HepG2 (cell line): Measurements from ENCODE around the gene FMC1. TPM values are rescaled to one million over a fixed set of nuclear protein-coding genes. Genes with fewer than 3 reads are reported as not detected.
A peak's percentile ranks its signal among the peaks of the same experiment; 100 is the strongest.

ENCODE experiments used
- NR1H2 ChIP-seq: sonication (generic); formaldehyde crosslinking; IDR thresholded peaks from 2 replicates; pipeline ENCODE4 v1.8.1; 2022; ENCODE audit warnings: low read depth, missing genetic modification reagents, borderline replicate concordance
- SIN3B ChIP-seq: fragments of 150-350 bp; IDR thresholded peaks from 2 replicates; pipeline ENCODE4 v1.6.1; 2014; ENCODE audit warnings: low read length
- STAT5B ChIP-seq: sonication (generic); formaldehyde crosslinking; IDR thresholded peaks from 2 replicates; pipeline ENCODE4 v1.4.0; 2020; ENCODE audit warnings: missing genetic modification reagents
- ZNF432 ChIP-seq: sonication (generic); formaldehyde crosslinking; IDR thresholded peaks from 2 replicates; pipeline ENCODE4 v1.5.0; 2020; ENCODE audit warnings: missing genetic modification reagents, mild to moderate bottlenecking, borderline replicate concordance
- polyA plus RNA-seq, 8 experiments: library from polyadenylated mRNA; depleted of rRNA in 3 of 8; stranded (reverse) in 7 of 8; unstranded in 1 of 8; fragments of >200 nt; fragmentation: Illumina TruSeq in 4 of 8; extraction: Trizol in 4 of 8; gene quantifications; 2 replicates each; pipeline versions ENCODE4 v1.2.1 to v1.2.3, GENCODE V29; 2011 to 2016; ENCODE audit warnings: low read depth in 4 of 8, missing spikeins in 1 of 8, mixed read lengths in 1 of 8; ENCODE audit not compliant: insufficient read depth in 1 of 8
- total RNA-seq, 5 experiments: library from RNA; depleted of rRNA; stranded (reverse); fragments of >200 nt; fragmentation: Illumina TruSeq; extraction: Trizol; gene quantifications; 2 replicates each; pipeline ENCODE4 v1.2.3, GENCODE V29; 2016; ENCODE audit warnings: low read depth in 1 of 5
- TF ChIP-seq, protein P1 (sequence below): sonication (generic); formaldehyde crosslinking; IDR thresholded peaks from 2 replicates; pipeline ENCODE4 v1.4.0; 2020; ENCODE audit warnings: missing genetic modification reagents, mild to moderate bottlenecking, borderline replicate concordance
- TF ChIP-seq, protein P2 (sequence below): sonication (generic); formaldehyde crosslinking; IDR thresholded peaks from 2 replicates; pipeline ENCODE4 v1.4.0; 2020; ENCODE audit warnings: missing genetic modification reagents
- TF ChIP-seq, protein P3 (sequence below): sonication (generic); formaldehyde crosslinking; IDR thresholded peaks from 2 replicates; pipeline ENCODE4; 2020; ENCODE audit warnings: missing genetic modification reagents, mild to moderate bottlenecking, borderline replicate concordance
- TF ChIP-seq, protein P4 (sequence below): IDR thresholded peaks from 2 replicates; pipeline ENCODE4 v1.6.1; 2012; ENCODE audit warnings: low read depth, low read length, improper control_type of control experiment
- TF ChIP-seq, protein P5 (sequence below): sonication (generic); formaldehyde crosslinking; IDR thresholded peaks from 2 replicates; pipeline ENCODE4 v1.4.0; 2020; ENCODE audit warnings: mild to moderate bottlenecking, missing genetic modification reagents

FMC1 gene
- total and polyA plus RNA-seq, 2 of the 13 experiments (the other 11 are each of a cell fraction or from before 2014, with no cell fraction given) = 39.2 to 50.7 TPM

DNA sequence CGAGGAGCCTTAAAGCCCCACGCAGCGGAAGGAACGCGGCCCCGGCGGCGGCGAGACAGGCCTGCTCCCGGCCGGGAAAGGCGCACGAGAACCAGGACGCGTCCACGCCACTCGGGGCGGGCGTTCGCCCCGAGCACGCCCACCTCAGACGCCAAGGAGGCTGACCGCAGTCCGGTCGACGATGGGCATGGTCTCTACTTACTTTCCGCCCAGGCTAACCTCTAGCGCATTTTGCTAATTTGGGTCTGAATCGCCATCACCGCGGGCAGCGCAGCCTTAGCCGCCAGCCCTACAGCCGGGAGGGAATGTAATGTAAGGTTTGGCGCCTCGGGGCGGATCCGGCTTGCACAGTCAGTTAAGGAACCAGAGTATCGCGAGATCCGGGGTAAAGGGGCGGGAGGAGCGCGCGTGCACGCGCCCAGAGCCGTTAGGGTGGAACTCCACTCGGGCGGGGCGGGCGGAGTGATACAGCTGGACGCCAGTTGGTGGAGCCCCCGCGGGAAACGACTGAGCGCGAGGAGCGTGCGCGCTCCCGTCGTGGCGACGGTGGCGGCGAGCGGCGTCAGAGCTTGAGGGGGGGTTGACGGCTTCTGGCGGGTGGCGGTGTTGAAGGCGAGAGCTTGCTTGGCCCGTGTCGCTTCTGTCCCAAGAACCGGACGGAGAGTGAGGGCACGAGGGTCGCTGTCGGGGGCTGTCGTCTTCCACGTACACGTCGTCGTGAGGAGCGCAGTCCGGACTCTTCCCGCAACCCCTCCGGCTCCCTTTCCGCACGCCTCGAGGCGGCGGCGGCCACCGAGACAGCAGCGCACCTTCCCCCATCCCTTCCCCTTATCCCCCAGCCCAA is 18.5 kb downstream of the FMC1 start, which contains the start of gene LUC7L2 (continued):
- TF ChIP-seq, protein P1, sequence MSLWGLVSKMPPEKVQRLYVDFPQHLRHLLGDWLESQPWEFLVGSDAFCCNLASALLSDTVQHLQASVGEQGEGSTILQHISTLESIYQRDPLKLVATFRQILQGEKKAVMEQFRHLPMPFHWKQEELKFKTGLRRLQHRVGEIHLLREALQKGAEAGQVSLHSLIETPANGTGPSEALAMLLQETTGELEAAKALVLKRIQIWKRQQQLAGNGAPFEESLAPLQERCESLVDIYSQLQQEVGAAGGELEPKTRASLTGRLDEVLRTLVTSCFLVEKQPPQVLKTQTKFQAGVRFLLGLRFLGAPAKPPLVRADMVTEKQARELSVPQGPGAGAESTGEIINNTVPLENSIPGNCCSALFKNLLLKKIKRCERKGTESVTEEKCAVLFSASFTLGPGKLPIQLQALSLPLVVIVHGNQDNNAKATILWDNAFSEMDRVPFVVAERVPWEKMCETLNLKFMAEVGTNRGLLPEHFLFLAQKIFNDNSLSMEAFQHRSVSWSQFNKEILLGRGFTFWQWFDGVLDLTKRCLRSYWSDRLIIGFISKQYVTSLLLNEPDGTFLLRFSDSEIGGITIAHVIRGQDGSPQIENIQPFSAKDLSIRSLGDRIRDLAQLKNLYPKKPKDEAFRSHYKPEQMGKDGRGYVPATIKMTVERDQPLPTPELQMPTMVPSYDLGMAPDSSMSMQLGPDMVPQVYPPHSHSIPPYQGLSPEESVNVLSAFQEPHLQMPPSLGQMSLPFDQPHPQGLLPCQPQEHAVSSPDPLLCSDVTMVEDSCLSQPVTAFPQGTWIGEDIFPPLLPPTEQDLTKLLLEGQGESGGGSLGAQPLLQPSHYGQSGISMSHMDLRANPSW (CRISPR knock-in tag) = peak; percentile 71; the same call in 1 of the 2 replicates
- TF ChIP-seq, protein P2, sequence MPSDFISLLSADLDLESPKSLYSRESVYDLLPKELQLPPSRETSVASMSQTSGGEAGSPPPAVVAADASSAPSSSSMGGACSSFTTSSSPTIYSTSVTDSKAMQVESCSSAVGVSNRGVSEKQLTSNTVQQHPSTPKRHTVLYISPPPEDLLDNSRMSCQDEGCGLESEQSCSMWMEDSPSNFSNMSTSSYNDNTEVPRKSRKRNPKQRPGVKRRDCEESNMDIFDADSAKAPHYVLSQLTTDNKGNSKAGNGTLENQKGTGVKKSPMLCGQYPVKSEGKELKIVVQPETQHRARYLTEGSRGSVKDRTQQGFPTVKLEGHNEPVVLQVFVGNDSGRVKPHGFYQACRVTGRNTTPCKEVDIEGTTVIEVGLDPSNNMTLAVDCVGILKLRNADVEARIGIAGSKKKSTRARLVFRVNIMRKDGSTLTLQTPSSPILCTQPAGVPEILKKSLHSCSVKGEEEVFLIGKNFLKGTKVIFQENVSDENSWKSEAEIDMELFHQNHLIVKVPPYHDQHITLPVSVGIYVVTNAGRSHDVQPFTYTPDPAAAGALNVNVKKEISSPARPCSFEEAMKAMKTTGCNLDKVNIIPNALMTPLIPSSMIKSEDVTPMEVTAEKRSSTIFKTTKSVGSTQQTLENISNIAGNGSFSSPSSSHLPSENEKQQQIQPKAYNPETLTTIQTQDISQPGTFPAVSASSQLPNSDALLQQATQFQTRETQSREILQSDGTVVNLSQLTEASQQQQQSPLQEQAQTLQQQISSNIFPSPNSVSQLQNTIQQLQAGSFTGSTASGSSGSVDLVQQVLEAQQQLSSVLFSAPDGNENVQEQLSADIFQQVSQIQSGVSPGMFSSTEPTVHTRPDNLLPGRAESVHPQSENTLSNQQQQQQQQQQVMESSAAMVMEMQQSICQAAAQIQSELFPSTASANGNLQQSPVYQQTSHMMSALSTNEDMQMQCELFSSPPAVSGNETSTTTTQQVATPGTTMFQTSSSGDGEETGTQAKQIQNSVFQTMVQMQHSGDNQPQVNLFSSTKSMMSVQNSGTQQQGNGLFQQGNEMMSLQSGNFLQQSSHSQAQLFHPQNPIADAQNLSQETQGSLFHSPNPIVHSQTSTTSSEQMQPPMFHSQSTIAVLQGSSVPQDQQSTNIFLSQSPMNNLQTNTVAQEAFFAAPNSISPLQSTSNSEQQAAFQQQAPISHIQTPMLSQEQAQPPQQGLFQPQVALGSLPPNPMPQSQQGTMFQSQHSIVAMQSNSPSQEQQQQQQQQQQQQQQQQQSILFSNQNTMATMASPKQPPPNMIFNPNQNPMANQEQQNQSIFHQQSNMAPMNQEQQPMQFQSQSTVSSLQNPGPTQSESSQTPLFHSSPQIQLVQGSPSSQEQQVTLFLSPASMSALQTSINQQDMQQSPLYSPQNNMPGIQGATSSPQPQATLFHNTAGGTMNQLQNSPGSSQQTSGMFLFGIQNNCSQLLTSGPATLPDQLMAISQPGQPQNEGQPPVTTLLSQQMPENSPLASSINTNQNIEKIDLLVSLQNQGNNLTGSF = peak; percentile 65
- TF ChIP-seq, protein P3, sequence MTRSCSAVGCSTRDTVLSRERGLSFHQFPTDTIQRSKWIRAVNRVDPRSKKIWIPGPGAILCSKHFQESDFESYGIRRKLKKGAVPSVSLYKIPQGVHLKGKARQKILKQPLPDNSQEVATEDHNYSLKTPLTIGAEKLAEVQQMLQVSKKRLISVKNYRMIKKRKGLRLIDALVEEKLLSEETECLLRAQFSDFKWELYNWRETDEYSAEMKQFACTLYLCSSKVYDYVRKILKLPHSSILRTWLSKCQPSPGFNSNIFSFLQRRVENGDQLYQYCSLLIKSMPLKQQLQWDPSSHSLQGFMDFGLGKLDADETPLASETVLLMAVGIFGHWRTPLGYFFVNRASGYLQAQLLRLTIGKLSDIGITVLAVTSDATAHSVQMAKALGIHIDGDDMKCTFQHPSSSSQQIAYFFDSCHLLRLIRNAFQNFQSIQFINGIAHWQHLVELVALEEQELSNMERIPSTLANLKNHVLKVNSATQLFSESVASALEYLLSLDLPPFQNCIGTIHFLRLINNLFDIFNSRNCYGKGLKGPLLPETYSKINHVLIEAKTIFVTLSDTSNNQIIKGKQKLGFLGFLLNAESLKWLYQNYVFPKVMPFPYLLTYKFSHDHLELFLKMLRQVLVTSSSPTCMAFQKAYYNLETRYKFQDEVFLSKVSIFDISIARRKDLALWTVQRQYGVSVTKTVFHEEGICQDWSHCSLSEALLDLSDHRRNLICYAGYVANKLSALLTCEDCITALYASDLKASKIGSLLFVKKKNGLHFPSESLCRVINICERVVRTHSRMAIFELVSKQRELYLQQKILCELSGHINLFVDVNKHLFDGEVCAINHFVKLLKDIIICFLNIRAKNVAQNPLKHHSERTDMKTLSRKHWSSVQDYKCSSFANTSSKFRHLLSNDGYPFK = no peak; the same call in 1 of the 2 replicates
- TF ChIP-seq, protein P4, sequence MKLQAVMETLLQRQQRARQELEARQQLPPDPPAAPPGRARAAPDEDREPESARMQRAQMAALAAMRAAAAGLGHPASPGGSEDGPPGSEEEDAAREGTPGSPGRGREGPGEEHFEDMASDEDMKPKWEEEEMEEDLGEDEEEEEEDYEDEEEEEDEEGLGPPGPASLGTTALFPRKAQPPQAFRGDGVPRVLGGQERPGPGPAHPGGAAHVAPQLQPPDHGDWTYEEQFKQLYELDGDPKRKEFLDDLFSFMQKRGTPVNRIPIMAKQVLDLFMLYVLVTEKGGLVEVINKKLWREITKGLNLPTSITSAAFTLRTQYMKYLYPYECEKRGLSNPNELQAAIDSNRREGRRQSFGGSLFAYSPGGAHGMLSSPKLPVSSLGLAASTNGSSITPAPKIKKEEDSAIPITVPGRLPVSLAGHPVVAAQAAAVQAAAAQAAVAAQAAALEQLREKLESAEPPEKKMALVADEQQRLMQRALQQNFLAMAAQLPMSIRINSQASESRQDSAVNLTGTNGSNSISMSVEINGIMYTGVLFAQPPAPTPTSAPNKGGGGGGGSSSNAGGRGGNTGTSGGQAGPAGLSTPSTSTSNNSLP = no peak
- TF ChIP-seq, protein P5, sequence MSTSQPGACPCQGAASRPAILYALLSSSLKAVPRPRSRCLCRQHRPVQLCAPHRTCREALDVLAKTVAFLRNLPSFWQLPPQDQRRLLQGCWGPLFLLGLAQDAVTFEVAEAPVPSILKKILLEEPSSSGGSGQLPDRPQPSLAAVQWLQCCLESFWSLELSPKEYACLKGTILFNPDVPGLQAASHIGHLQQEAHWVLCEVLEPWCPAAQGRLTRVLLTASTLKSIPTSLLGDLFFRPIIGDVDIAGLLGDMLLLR (CRISPR knock-in tag) = 0 out of 2 replicates have a peak, but pooled peaks have one; percentile 87
- TF ChIP-seq NR1H2 (CRISPR knock-in tag) = no peak; the same call in 1 of the 2 replicates
- TF ChIP-seq SIN3B = no peak; the same call in 1 of the 2 replicates
- TF ChIP-seq STAT5B = 0 out of 2 replicates have a peak, but pooled peaks have one; percentile 22
- TF ChIP-seq ZNF432 (CRISPR knock-in tag) = 0 out of 2 replicates have a peak, but pooled peaks have one; percentile 26
